ENCODE measurements around the gene CERK.
"Not testable (repeated sequence)": the region's sequence is repeated elsewhere in the genome, so short reads cannot be mapped to it uniquely, and the experiment has no call there.

Gene CERK

GRCh38 chr22:46661221-46661851 is 76.7 kb downstream of the CERK start:
- no peak for DNase-seq (ENCODE audit: low read depth)

GRCh38 chr22:46660604-46661201 is 77.3 kb downstream of the CERK start:
- no peak for DNase-seq (ENCODE audit: low read depth)

- DNase-seq (ENCODE audit: low read depth), result no peak
Observed at GRCh38 chr22:46659791-46660186, 78.3 kb downstream of the CERK start.

- no peak for DNase-seq (ENCODE audit: low read depth)
Observed at GRCh38 chr22:46659059-46659790, 78.8 kb downstream of the CERK start.

GRCh38 chr22:46657996-46658947 is 79.8 kb downstream of the CERK start:
- DNase-seq (ENCODE audit: low read depth), result no peak

- DNase-seq (ENCODE audit: low read depth), result no peak
Observed at GRCh38 chr22:46657655-46657953, 80.4 kb downstream of the CERK start.

GRCh38 chr22:46656856-46657654 is 81.0 kb downstream of the CERK start:
- no peak for DNase-seq (ENCODE audit: low read depth)

- no peak for DNase-seq (ENCODE audit: low read depth)
Observed at GRCh38 chr22:46655861-46656608, 82.0 kb downstream of the CERK start.

- no peak for DNase-seq (ENCODE audit: low read depth)
Observed at GRCh38 chr22:46654927-46655595, 83.0 kb downstream of the CERK start.

GRCh38 chr22:46654426-46654825 is 83.6 kb downstream of the CERK start:
- DNase-seq (ENCODE audit: low read depth), result no peak

- no peak for DNase-seq (ENCODE audit: low read depth)
Observed at GRCh38 chr22:46653596-46653995, 84.5 kb downstream of the CERK start.

GRCh38 chr22:46652847-46653331 is 85.2 kb downstream of the CERK start:
- no peak for DNase-seq (ENCODE audit: low read depth)

GRCh38 chr22:46652081-46652846 is 85.8 kb downstream of the CERK start:
- DNase-seq (ENCODE audit: low read depth), result no peak

GRCh38 chr22:46651316-46651715 is 86.7 kb downstream of the CERK start:
- no peak for DNase-seq (ENCODE audit: low read depth)

- DNase-seq (ENCODE audit: low read depth), result no peak
Observed at GRCh38 chr22:46650078-46650810, 87.8 kb downstream of the CERK start.

- DNase-seq (ENCODE audit: low read depth), result no peak
Observed at GRCh38 chr22:46649141-46650077, 88.6 kb downstream of the CERK start.

- DNase-seq (ENCODE audit: low read depth), result not testable (repeated sequence)
Observed at GRCh38 chr22:46648225-46648820, 89.7 kb downstream of the CERK start.
